Measurements from ENCODE around the gene NPAS4.

GRCh38 chr11:66409226-66409625 is 11.6 kb upstream of the NPAS4 start:
- TF ChIP-seq EZH2 (IDR thresholded peaks at IDR 0.05; ENCODE audit: insufficient read depth, poor library complexity, severe bottlenecking) (no peak), EZH2phosphoT487 (IDR thresholded peaks at IDR 0.05; ENCODE audit: insufficient read depth, low read depth) (no peak)
